Hepatocyte (in vitro differentiated cells): ENCODE results near the gene IDH3A.

Experiments used
- EZH2phosphoT487 ChIP-seq: fragments of 200-600 bp; sonication (generic); IDR thresholded peaks from one replicate; pipeline ENCODE4 v1.6.1; 2018; ENCODE audit warnings: antibody characterized with exemption, mild to moderate bottlenecking, low read depth, moderate library complexity; ENCODE audit not compliant: unreplicated experiment, severe bottlenecking
- TF ChIP-seq, protein P1 (sequence below): fragments of 200-600 bp; sonication (generic); IDR thresholded peaks from 2 replicates; pipeline ENCODE4 v1.5.1; 2016; ENCODE audit warnings: antibody characterized with exemption, mild to moderate bottlenecking; ENCODE audit not compliant: poor library complexity

- TF ChIP-seq, protein P1, sequence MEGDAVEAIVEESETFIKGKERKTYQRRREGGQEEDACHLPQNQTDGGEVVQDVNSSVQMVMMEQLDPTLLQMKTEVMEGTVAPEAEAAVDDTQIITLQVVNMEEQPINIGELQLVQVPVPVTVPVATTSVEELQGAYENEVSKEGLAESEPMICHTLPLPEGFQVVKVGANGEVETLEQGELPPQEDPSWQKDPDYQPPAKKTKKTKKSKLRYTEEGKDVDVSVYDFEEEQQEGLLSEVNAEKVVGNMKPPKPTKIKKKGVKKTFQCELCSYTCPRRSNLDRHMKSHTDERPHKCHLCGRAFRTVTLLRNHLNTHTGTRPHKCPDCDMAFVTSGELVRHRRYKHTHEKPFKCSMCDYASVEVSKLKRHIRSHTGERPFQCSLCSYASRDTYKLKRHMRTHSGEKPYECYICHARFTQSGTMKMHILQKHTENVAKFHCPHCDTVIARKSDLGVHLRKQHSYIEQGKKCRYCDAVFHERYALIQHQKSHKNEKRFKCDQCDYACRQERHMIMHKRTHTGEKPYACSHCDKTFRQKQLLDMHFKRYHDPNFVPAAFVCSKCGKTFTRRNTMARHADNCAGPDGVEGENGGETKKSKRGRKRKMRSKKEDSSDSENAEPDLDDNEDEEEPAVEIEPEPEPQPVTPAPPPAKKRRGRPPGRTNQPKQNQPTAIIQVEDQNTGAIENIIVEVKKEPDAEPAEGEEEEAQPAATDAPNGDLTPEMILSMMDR = no peak
- TF ChIP-seq EZH2phosphoT487 = no peak
These were observed 9.6 kb upstream of the IDH3A start for GRCh38 chr15:78139578-78139977.
